ENCODE results near the gene RBM47.

The RBM47 gene

GRCh38 chr4:40377512-40378365, 251.9 kb downstream of the RBM47 start:
- DNase-seq (ENCODE audit: low read depth) = no peak
- H3K4me3 ChIP-seq (ENCODE audit: control insufficient read depth, low read depth, low read length) = no peak overlapping the region
- no peak for TF ChIP-seq CTCF (IDR thresholded peaks at IDR 0.05; ENCODE audit: control insufficient read depth, insufficient read depth, low read depth, low read length, missing control alignments)

GRCh38 chr4:40375620-40376019, 254.0 kb downstream of the RBM47 start:
- no peak for DNase-seq (ENCODE audit: low read depth)
- no peak for TF ChIP-seq CTCF (IDR thresholded peaks at IDR 0.05; ENCODE audit: control insufficient read depth, insufficient read depth, low read depth, low read length, missing control alignments)
- H3K4me3 ChIP-seq (ENCODE audit: control insufficient read depth, low read depth, low read length) = no peak overlapping the region

GRCh38 chr4:40375095-40375494, 254.6 kb downstream of the RBM47 start:
- no peak for TF ChIP-seq CTCF (IDR thresholded peaks at IDR 0.05; ENCODE audit: control insufficient read depth, insufficient read depth, low read depth, low read length, missing control alignments)

GRCh38 chr4:40373636-40374035, 256.0 kb downstream of the RBM47 start:
- no peak for TF ChIP-seq CTCF (IDR thresholded peaks at IDR 0.05; ENCODE audit: control insufficient read depth, insufficient read depth, low read depth, low read length, missing control alignments)
- H3K4me3 ChIP-seq (ENCODE audit: control insufficient read depth, low read depth, low read length) = no peak overlapping the region
- no peak for DNase-seq (ENCODE audit: low read depth)

More at GRCh38 chr4:40375095-40375494, 254.6 kb downstream of the RBM47 start:
- DNase-seq (ENCODE audit: low read depth) = no peak
- H3K4me3 ChIP-seq (ENCODE audit: control insufficient read depth, low read depth, low read length) = no peak overlapping the region
